H1 (cell line): ENCODE data around the gene KRT32. TPM values are rescaled to one million over a fixed set of nuclear protein-coding genes. Genes with fewer than 3 reads are reported as not detected.

ENCODE experiments used
- CTCF ChIA-PET: fragments of 300-600 bp; sonication (Branson Sonifier 250); formaldehyde crosslinking; loops from one replicate; lab custom pipeline; 2021; ENCODE audit not compliant: partially characterized antibody; lab: Charles Lee
- POLR2A ChIA-PET: fragments of 300-600 bp; sonication (Branson Sonifier 250); formaldehyde crosslinking; loops from one replicate; lab custom pipeline; 2021; ENCODE audit warnings: inconsistent platforms; ENCODE audit not compliant: partially characterized antibody; lab: Charles Lee
- DNase-seq, 2 experiments: peaks; one replicate each; pipeline versions ENCODE4 v3.0.0 to v3.0.0-alpha.2; 2010 to 2022; ENCODE audit warnings: low spot score in 2 of 2, low read depth in 1 of 2, mixed read lengths in 1 of 2
- FAIRE-seq: peaks from 2 replicates; lab custom pipeline; 2011; peaks lifted over from hg19 to GRCh38; lab: Jason Lieb, UNC
- H2AFZ ChIP-seq: 2 replicates; pipeline ENCODE4 v1.8.1; 2012; ENCODE audit warnings: low read length, inconsistent platforms
- H2AK5ac ChIP-seq: 2 replicates; pipeline ENCODE4 v1.6.1; 2013; ENCODE audit warnings: low read depth, low read length
- H2BK120ac ChIP-seq: replicated peaks from 2 replicates; pipeline ENCODE3; 2013; ENCODE audit warnings: low read depth, low read length, inconsistent platforms
- H2BK12ac ChIP-seq: 2 replicates; pipeline ENCODE4 v1.6.1; 2013; ENCODE audit warnings: low read depth, low read length
- H2BK15ac ChIP-seq: 2 replicates; pipeline ENCODE4 v1.6.1; 2013; ENCODE audit warnings: low read length
- H2BK20ac ChIP-seq: 2 replicates; pipeline ENCODE4 v1.6.1; 2013; ENCODE audit warnings: low read length
- H2BK5ac ChIP-seq: 2 replicates; pipeline ENCODE4 v1.6.1; 2013; ENCODE audit warnings: low read depth, low read length
- H3K14ac ChIP-seq: 2 replicates; pipeline ENCODE4 v1.6.1; 2013; ENCODE audit warnings: inconsistent platforms; ENCODE audit not compliant: insufficient read length
- H3K18ac ChIP-seq: 2 replicates; pipeline ENCODE4 v1.6.1; 2013; ENCODE audit warnings: low read length; ENCODE audit errors: extremely low read depth
- H3K23ac ChIP-seq: 2 replicates; pipeline ENCODE4 v1.6.1; 2013; ENCODE audit warnings: inconsistent platforms; ENCODE audit not compliant: insufficient read length
- H3K23me2 ChIP-seq: 2 replicates; pipeline ENCODE4 v1.6.1; 2013; ENCODE audit warnings: low read depth, low read length
- H3K27ac ChIP-seq: 2 replicates; pipeline ENCODE4 v1.6.1; 2011; ENCODE audit warnings: low read depth, low read length, inconsistent platforms
- H3K27me3 ChIP-seq, 4 experiments: replicated peaks in 1 of 4; 1 replicate in 1 of 4; 2 replicates in 3 of 4; pipeline versions ENCODE4 v1.6.1 to v1.8.1; 2011 to 2013; ENCODE audit warnings: low read length in 3 of 4, mild to moderate bottlenecking in 3 of 4, inconsistent platforms in 2 of 4, mixed read lengths in 2 of 4, moderate library complexity in 1 of 4; ENCODE audit not compliant: control insufficient read depth in 3 of 4, insufficient read depth in 3 of 4; ENCODE audit errors: extremely low read depth in 1 of 4
- H3K36me3 ChIP-seq, 4 experiments: 2 replicates each; pipeline versions ENCODE4 v1.6.1 to v1.8.1; 2011 to 2013; ENCODE audit warnings: mild to moderate bottlenecking in 4 of 4, low read length in 3 of 4, moderate library complexity in 2 of 4, control low read depth in 1 of 4, inconsistent platforms in 1 of 4; ENCODE audit not compliant: insufficient read depth in 4 of 4, control insufficient read depth in 2 of 4
- H3K4ac ChIP-seq: replicated peaks from 2 replicates; pipeline ENCODE3; 2013; ENCODE audit warnings: low read length, low read depth, mixed read lengths, inconsistent platforms; ENCODE audit not compliant: insufficient read length
- H3K4me1 ChIP-seq, 4 experiments: replicated peaks in 1 of 4; 1 replicate in 1 of 4; 2 replicates in 3 of 4; pipeline versions ENCODE4 v1.6.1 to v1.8.1; 2011 to 2013; ENCODE audit warnings: low read length in 3 of 4, inconsistent platforms in 2 of 4, mixed read lengths in 1 of 4; ENCODE audit not compliant: insufficient read depth in 4 of 4, control insufficient read depth in 3 of 4
- H3K4me2 ChIP-seq, 2 experiments: 2 replicates each; pipeline versions ENCODE4 v1.6.1 to v1.8.1; 2011 to 2013; ENCODE audit warnings: low read depth in 2 of 2, low read length in 2 of 2, control low read depth in 1 of 2, inconsistent platforms in 1 of 2, mild to moderate bottlenecking in 1 of 2; ENCODE audit not compliant: insufficient read depth in 1 of 2
- H3K4me3 ChIP-seq, 4 experiments: fragments of 200-600, 300-600 bp in 1 of 4; sonication (generic), shearing (Covaris generic), sonication (Bioruptor Twin) in 1 of 4; 2 replicates each; pipeline versions ENCODE4 v1.5.1 to v1.8.1; 2011 to 2016; ENCODE audit warnings: low read length in 4 of 4, low read depth in 3 of 4, control low read depth in 2 of 4, inconsistent platforms in 2 of 4, mild to moderate bottlenecking in 2 of 4, mixed read lengths in 1 of 4, moderate library complexity in 1 of 4; ENCODE audit not compliant: insufficient read depth in 2 of 4; ENCODE audit errors: extremely low read depth in 1 of 4
- H3K56ac ChIP-seq: replicated peaks from 2 replicates; pipeline ENCODE3; 2013; ENCODE audit warnings: low read depth, mild to moderate bottlenecking, mixed read lengths, low read length, inconsistent platforms; ENCODE audit not compliant: insufficient read length
- H3K79me1 ChIP-seq: 2 replicates; pipeline ENCODE4 v1.6.1; 2013; ENCODE audit warnings: low read depth, low read length, control low read depth
- H3K79me2 ChIP-seq, 2 experiments: 2 replicates each; pipeline versions ENCODE4 v1.6.1 to v1.8.1; 2012 to 2013; ENCODE audit warnings: low read length in 2 of 2, mild to moderate bottlenecking in 2 of 2, inconsistent platforms in 1 of 2; ENCODE audit not compliant: insufficient read depth in 2 of 2, control insufficient read depth in 1 of 2
- H3K9ac ChIP-seq, 4 experiments: replicated peaks in 1 of 4; 1 replicate in 1 of 4; 2 replicates in 3 of 4; pipeline versions ENCODE4 v1.6.1 to v1.8.1; 2011 to 2013; ENCODE audit warnings: low read depth in 3 of 4, low read length in 3 of 4, control low read depth in 2 of 4, mild to moderate bottlenecking in 2 of 4, moderate library complexity in 2 of 4, inconsistent platforms in 1 of 4; ENCODE audit errors: extremely low read depth in 1 of 4
- H3K9me3 ChIP-seq, 2 experiments: 2 replicates each; pipeline versions ENCODE4 v1.6.1 to v1.8.1; 2012 to 2013; ENCODE audit warnings: mild to moderate bottlenecking in 2 of 2, moderate library complexity in 2 of 2, control low read depth in 1 of 2, inconsistent platforms in 1 of 2, low read depth in 1 of 2, low read length in 1 of 2, mixed read lengths in 1 of 2; ENCODE audit not compliant: insufficient read depth in 2 of 2
- H4K20me1 ChIP-seq, 2 experiments: replicated peaks in 1 of 2; 2 replicates each; pipeline versions ENCODE3 to v1.8.1; 2011 to 2013; ENCODE audit warnings: inconsistent platforms in 2 of 2, low read length in 2 of 2, mild to moderate bottlenecking in 1 of 2; ENCODE audit not compliant: insufficient read depth in 2 of 2, control insufficient read depth in 1 of 2
- H4K5ac ChIP-seq: 2 replicates; pipeline ENCODE4 v1.6.1; 2013; ENCODE audit warnings: low read length, low read depth, mixed read lengths, inconsistent platforms; ENCODE audit not compliant: insufficient read length
- H4K8ac ChIP-seq: 2 replicates; pipeline ENCODE4 v1.8.0; 2013; ENCODE audit warnings: mild to moderate bottlenecking, moderate library complexity, low read length, inconsistent platforms; ENCODE audit not compliant: insufficient read depth; ENCODE audit errors: extremely low read depth
- H4K91ac ChIP-seq: replicated peaks from 2 replicates; pipeline ENCODE3; 2013; ENCODE audit warnings: low read length, mixed read lengths, inconsistent platforms; ENCODE audit not compliant: insufficient read length
- ASH2L ChIP-seq: fragments of 200-600, 300-600 bp; sonication (generic); IDR thresholded peaks from one replicate; pipeline ENCODE4 v1.7.1; 2017; ENCODE audit warnings: low read length
- BRCA1 ChIP-seq: IDR thresholded peaks from 2 replicates; pipeline ENCODE4 v1.6.1; 2012; ENCODE audit warnings: low read depth, low read length, improper control_type of control experiment
- CBX8 ChIP-seq: fragments of 300-800, 300-1000 bp; sonication (generic); IDR thresholded peaks from 2 replicates; pipeline ENCODE4 v1.7.1; 2016; ENCODE audit warnings: low read depth, low read length, borderline replicate concordance
- CEBPB ChIP-seq: IDR thresholded peaks from 2 replicates; pipeline ENCODE4 v1.6.1; 2012; ENCODE audit warnings: low read depth, low read length
- EZH2 ChIP-seq: fragments of 200-600 bp; sonication (generic); IDR thresholded peaks from 2 replicates; pipeline ENCODE4 v1.7.1; 2012; ENCODE audit warnings: low read depth, mild to moderate bottlenecking, moderate library complexity, low read length, inconsistent platforms; ENCODE audit not compliant: severe bottlenecking
- KDM5A ChIP-seq: fragments of 200-600 bp; IDR thresholded peaks from 2 replicates; pipeline ENCODE4 v1.7.1; 2012; ENCODE audit warnings: mild to moderate bottlenecking, low read length, inconsistent platforms, mixed read lengths
- POLR2A ChIP-seq, 2 experiments: IDR thresholded peaks; 1 replicate in 1 of 2; 2 replicates in 1 of 2; pipeline ENCODE4 v1.6.1; 2011; ENCODE audit warnings: low read depth in 2 of 2, low read length in 2 of 2, mild to moderate bottlenecking in 2 of 2; ENCODE audit errors: control extremely low read depth in 1 of 2
- POU5F1 ChIP-seq: IDR thresholded peaks from 2 replicates; pipeline ENCODE4 v1.6.1; 2011; ENCODE audit warnings: low read depth, mild to moderate bottlenecking, low read length, moderate library complexity
- SIRT6 ChIP-seq: IDR thresholded peaks from one replicate; pipeline ENCODE4 v1.7.1; 2012; ENCODE audit warnings: low read length, inconsistent platforms
- SIX5 ChIP-seq: IDR thresholded peaks from 2 replicates; pipeline ENCODE4 v1.6.1; 2011; ENCODE audit warnings: mild to moderate bottlenecking, low read depth, low read length
- SP4 ChIP-seq: IDR thresholded peaks from 2 replicates; pipeline ENCODE4 v1.6.1; 2012; ENCODE audit warnings: low read length, inconsistent platforms
- SUZ12 ChIP-seq: fragments of 200-600 bp; sonication (generic); IDR thresholded peaks from 2 replicates; pipeline ENCODE4 v1.6.1; 2012; ENCODE audit warnings: mild to moderate bottlenecking, inconsistent platforms, low read length, moderate library complexity, mixed read lengths
- TAF7 ChIP-seq: optimal IDR thresholded peaks from 2 replicates; pipeline ENCODE3; 2011; ENCODE audit warnings: low read depth, mild to moderate bottlenecking, inconsistent platforms, low read length, moderate library complexity, borderline replicate concordance
- WGBS, 2 experiments: shearing (Covaris generic) in 1 of 2; methylation state at CpG; one replicate each; pipeline versions ENCODE4 v1.1.6 to v1.1.7; 2013 to 2015; ENCODE audit warnings: low lambda C conversion rate in 2 of 2, mixed read lengths in 2 of 2, inconsistent platforms in 1 of 2, low coverage in 1 of 2, missing lambda C conversion rate in 1 of 2; ENCODE audit not compliant: insufficient replicate concordance in 2 of 2, insufficient coverage in 1 of 2, insufficient read length in 1 of 2; ENCODE audit errors: extremely low coverage in 1 of 2, missing lambda C conversion rate in 1 of 2; 5-methylcytosine and 5-hydroxymethylcytosine counted together
- polyA plus RNA-seq, 7 experiments: library from polyadenylated mRNA; depleted of rRNA in 3 of 7; stranded (reverse) in 5 of 7; unstranded in 2 of 7; fragments of >200 nt in 5 of 7; fragments of 200-250 nt in 2 of 7; gene quantifications; 1 replicate in 5 of 7; 2 replicates in 1 of 7; 4 replicates in 1 of 7; pipeline versions ENCODE4 v1.2.1 to v1.2.3, GENCODE V29; 2011 to 2013; ENCODE audit warnings: missing spikeins in 2 of 7, mixed read lengths in 2 of 7
- total RNA-seq: library from RNA; stranded (reverse); fragmentation: NEBNext Ultra II Directional; extraction: Animal tissue kit (Norgen Biotek cat#: 25700); gene quantifications from 2 replicates; pipeline ENCODE4 v1.2.1, GENCODE V29; 2021

KRT32 gene
- total and polyA plus RNA-seq, 2 of the 8 experiments (the other 6 are each of a cell fraction or from before 2014, with no cell fraction given) = not detected

- no peaks in the 10 kb centered on the region for H3K27me3 ChIP-seq
- CTCF ChIA-PET = interaction anchor here (1.3 to 2.0 kb wide), 4 partner anchors 11 to 85 kb away, joined by 4 to 5 read pairs (median 4); no protein-coding TSS in a partner anchor
These were observed 3.4 kb downstream of the KRT32 start for GRCh38 chr17:41463746-41464145.

More at GRCh38 chr17:41463746-41464145, 3.4 kb downstream of the KRT32 start:
- Histone ChIP-seq H3K79me1 (no peaks in the 10 kb centered on the region), H2BK5ac (no peak overlapping the region; the same call in 1 of the 2 replicates), H2BK20ac (no peak overlapping the region), H3K27ac (no peak overlapping the region), H3K4me1 (no peaks in the 10 kb centered on the region), H2BK12ac (no peak overlapping the region), H2AK5ac (no peak overlapping the region), H3K4ac (no peak overlapping the region), H3K9me3 (no peaks in the 10 kb centered on the region; a peak in 1 of 4 replicates), H3K4me2 (no peak overlapping the region), H3K18ac (no peak overlapping the region), H2BK120ac (no peak overlapping the region), H3K36me3 (no peaks in the 10 kb centered on the region), H4K5ac (no peak overlapping the region), H3K23ac (no peak overlapping the region), H4K91ac (no peak overlapping the region), H3K9ac (no peak overlapping the region), H3K23me2 (no peaks in the 10 kb centered on the region), H3K56ac (no peak overlapping the region), H3K14ac (no peak overlapping the region), H4K8ac (no peak overlapping the region), H3K4me3 (no peak overlapping the region), H4K20me1 (no peaks in the 10 kb centered on the region), H3K79me2 (no peaks in the 10 kb centered on the region), H2BK15ac (no peak overlapping the region), H2AFZ (no peak overlapping the region)
- WGBS, 2 experiments = 94% methylated on average over 8 of the region's 8 CpGs; no CpG with 5 or more reads in 1 of the 2 experiments
- FAIRE-seq (no peak), DNase-seq (no peak)
- TF ChIP-seq POLR2A (IDR thresholded peaks at IDR 0.05; ENCODE audit: control extremely low read depth in 1 of 2, low read depth in 2 of 2, low read length in 2 of 2) = no peak
- no peak for TF ChIP-seq ASH2L
- no peak for TF ChIP-seq CBX8
- no peak for TF ChIP-seq BRCA1
- TF ChIP-seq CEBPB = no peak
- no peak for TF ChIP-seq TAF7
- TF ChIP-seq EZH2 = no peak
- TF ChIP-seq KDM5A = no peak
- TF ChIP-seq SP4 = no peak
- no peak for TF ChIP-seq SIX5
- TF ChIP-seq SUZ12 = no peak
- no peak for TF ChIP-seq SIRT6
- no peak for TF ChIP-seq POU5F1
- POLR2A ChIA-PET = interaction anchor here (1.6 kb wide), 1 partner anchor 64 kb away, joined by 5 read pairs; the partner anchor contains the start of gene KRT19
